Type B pancreatic cell (in vitro differentiated cells): ENCODE data around the gene NTM. TPM values are rescaled to one million over a fixed set of nuclear protein-coding genes. Genes with fewer than 3 reads are reported as not detected.

Experiments
- DNase-seq: peaks from one replicate; pipeline ENCODE4 v3.0.0; 2021; ENCODE audit warnings: mixed read lengths; ENCODE audit not compliant: unreplicated experiment; ENCODE audit errors: extremely low spot score
- H3K27ac Mint-ChIP-seq: 2 replicates; pipeline ENCODE4 v1.8.0; 2021; ENCODE audit warnings: mild to moderate bottlenecking, mixed read lengths
- H3K27me3 Mint-ChIP-seq: 2 replicates; pipeline ENCODE4 v1.8.0; 2021; ENCODE audit warnings: mixed read lengths
- H3K36me3 Mint-ChIP-seq: 2 replicates; pipeline ENCODE4 v1.8.0; 2021; ENCODE audit warnings: mixed read lengths
- H3K4me1 Mint-ChIP-seq: one replicate; pipeline ENCODE4 v1.8.0; 2021; ENCODE audit warnings: mixed read lengths; ENCODE audit not compliant: unreplicated experiment
- H3K4me3 Mint-ChIP-seq: 2 replicates; pipeline ENCODE4 v1.8.0; 2021; ENCODE audit warnings: mild to moderate bottlenecking, mixed read lengths
- H3K9me3 Mint-ChIP-seq: 2 replicates; pipeline ENCODE4 v1.8.0; 2021; ENCODE audit warnings: mixed read lengths
- total RNA-seq: library from RNA; stranded (reverse); gene quantifications from 2 replicates; pipeline ENCODE4 v1.2.1, GENCODE V29; 2021; ENCODE audit warnings: low replicate concordance
- TF ChIP-seq, protein P1 (sequence below): fragments of 200-600 bp; sonication (generic); conservative IDR thresholded peaks from 2 replicates; pipeline ENCODE4 v1.5.0; 2021; ENCODE audit warnings: antibody characterized with exemption, mild to moderate bottlenecking

Gene NTM
- total RNA-seq, 1 donor from 2014 or later, result 19.2 TPM

DNA sequence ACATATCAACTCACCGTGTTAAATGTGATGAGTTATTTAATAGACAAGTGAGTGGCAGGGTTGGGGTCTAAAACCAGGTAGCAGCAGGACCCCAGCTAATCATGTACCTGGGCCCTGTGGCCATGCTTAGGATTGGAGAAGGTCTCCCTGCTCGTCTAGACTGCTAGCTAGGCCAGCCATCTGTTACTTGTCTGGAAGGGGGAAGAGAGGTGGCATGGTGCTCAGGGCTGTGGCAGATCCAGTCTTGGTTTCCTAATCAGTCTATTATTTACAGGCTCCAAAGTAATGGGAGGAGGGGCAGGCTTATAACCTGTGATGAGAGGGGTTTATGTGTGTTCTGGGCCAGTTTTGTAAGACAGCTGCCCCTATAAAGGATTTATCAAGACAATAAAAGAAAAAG lies 105.9 kb downstream of the NTM start:
- H3K9me3 Mint-ChIP-seq, result no peaks in the 10 kb centered on the region

DNA sequence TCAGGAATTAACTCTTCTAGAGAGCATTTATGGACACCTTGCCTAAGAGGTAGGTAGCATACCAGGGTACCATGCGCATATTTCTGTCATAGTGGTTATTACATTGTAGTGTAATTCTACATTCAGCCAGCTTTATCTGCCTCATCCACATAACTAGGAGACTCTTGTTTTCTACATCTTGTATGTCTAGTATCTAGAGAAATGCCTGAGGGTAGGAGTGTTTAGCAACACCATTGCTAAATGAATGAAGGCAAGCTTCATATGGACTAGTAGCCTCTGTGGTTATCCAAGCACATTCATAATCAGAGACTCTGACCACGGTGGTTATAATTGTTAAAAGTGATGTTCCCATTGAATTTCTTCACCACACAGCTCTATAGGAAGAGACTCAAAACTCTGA lies 107.9 kb downstream of the NTM start:
- no peaks in the 10 kb centered on the region for H3K36me3 Mint-ChIP-seq
- peaks cover 21% of the 10 kb centered on the region for H3K4me1 Mint-ChIP-seq
- no peak for DNase-seq
- H3K27ac Mint-ChIP-seq, result no peak overlapping the region
- no peaks in the 10 kb centered on the region for H3K9me3 Mint-ChIP-seq
- peaks cover 32% of the 10 kb centered on the region for H3K27me3 Mint-ChIP-seq
- no peak overlapping the region for H3K4me3 Mint-ChIP-seq
- TF ChIP-seq, protein P1, sequence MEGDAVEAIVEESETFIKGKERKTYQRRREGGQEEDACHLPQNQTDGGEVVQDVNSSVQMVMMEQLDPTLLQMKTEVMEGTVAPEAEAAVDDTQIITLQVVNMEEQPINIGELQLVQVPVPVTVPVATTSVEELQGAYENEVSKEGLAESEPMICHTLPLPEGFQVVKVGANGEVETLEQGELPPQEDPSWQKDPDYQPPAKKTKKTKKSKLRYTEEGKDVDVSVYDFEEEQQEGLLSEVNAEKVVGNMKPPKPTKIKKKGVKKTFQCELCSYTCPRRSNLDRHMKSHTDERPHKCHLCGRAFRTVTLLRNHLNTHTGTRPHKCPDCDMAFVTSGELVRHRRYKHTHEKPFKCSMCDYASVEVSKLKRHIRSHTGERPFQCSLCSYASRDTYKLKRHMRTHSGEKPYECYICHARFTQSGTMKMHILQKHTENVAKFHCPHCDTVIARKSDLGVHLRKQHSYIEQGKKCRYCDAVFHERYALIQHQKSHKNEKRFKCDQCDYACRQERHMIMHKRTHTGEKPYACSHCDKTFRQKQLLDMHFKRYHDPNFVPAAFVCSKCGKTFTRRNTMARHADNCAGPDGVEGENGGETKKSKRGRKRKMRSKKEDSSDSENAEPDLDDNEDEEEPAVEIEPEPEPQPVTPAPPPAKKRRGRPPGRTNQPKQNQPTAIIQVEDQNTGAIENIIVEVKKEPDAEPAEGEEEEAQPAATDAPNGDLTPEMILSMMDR, result no peak

More for the DNA sequence above, 105.9 kb downstream of the NTM start:
- no peak for DNase-seq
- no peaks in the 10 kb centered on the region for H3K36me3 Mint-ChIP-seq
- no peak overlapping the region for H3K4me3 Mint-ChIP-seq
- H3K4me1 Mint-ChIP-seq, result peaks cover 16% of the 10 kb centered on the region
- no peak overlapping the region for H3K27ac Mint-ChIP-seq
- peaks cover 31% of the 10 kb centered on the region for H3K27me3 Mint-ChIP-seq
- TF ChIP-seq, protein P1, result no peak

DNA sequence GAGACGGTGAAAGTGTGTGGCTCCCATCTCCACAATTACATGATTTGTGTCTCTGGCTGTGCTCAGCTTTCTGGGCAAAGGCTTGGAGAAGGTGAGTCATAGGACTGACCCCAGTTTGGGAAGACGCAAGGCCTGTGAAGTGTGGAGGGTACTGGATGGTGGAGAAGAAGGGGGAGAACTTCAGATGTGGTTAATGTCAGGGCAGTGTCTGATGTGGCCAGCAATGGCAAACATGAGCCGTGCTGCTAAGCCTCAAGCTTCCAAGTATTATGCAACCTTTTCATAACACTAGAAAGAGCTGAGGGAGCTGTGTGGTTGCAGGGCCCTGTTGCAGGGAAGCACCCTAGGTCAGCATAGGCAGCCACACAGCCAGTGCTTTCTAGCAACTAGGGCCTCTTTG lies 110.9 kb downstream of the NTM start:
- no peak overlapping the region for H3K4me3 Mint-ChIP-seq
- H3K9me3 Mint-ChIP-seq, result no peaks in the 10 kb centered on the region
- TF ChIP-seq, protein P1, result no peak
- H3K27me3 Mint-ChIP-seq, result peaks cover 31% of the 10 kb centered on the region
- H3K36me3 Mint-ChIP-seq, result no peaks in the 10 kb centered on the region
- DNase-seq, result no peak
- peaks cover 21% of the 10 kb centered on the region for H3K4me1 Mint-ChIP-seq
- no peak overlapping the region for H3K27ac Mint-ChIP-seq

DNA sequence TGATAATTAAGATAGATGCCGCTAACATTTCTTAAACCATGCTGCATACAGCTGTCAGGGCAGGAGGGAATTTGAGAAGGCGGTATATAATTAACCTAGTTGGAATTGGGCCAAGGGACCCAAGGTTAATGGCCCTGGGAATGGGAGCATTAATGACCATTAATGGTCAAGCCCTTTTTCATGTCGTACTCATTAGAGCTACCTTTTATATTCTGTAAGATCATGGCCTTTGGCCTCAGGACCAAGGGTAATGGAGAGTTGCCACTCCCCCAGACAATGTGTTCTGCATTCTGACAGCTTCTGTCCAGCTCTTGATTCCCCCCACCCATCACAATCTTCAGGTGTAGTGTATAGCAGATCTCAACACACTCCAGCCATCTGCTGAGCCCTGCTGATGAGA lies 111.6 kb downstream of the NTM start:
- TF ChIP-seq, protein P1, result no peak
- Mint-ChIP-seq H3K27ac (no peak overlapping the region), H3K36me3 (no peaks in the 10 kb centered on the region), H3K4me1 (peaks cover 21% of the 10 kb centered on the region), H3K4me3 (no peak overlapping the region), H3K9me3 (no peaks in the 10 kb centered on the region), H3K27me3 (peaks cover 35% of the 10 kb centered on the region)
- no peak for DNase-seq

DNA sequence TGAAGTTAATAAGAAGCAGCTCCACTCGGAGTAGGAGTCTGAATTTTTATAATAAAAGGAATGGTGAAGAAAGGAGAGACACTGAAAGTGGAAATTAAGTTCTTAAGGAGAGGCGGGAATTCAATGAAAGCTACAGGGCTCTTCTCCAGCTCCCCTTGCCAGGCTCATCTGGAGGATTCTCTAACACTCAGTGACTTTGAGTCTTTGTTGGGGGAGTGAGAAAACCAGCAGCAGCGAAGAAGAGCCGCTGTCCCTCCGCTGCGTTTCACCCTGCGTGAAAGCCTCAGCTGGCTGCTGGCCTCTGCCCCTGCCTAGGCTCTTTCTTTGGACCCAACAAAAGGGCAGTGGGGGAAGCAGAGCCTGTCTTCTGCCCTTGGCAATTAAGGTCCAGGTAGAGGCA lies 113.0 kb downstream of the NTM start:
- H3K27ac Mint-ChIP-seq, result no peak overlapping the region
- no peak overlapping the region for H3K4me3 Mint-ChIP-seq
- TF ChIP-seq, protein P1, result no peak
- no peaks in the 10 kb centered on the region for H3K36me3 Mint-ChIP-seq
- peaks cover 21% of the 10 kb centered on the region for H3K4me1 Mint-ChIP-seq
- H3K27me3 Mint-ChIP-seq, result peaks cover 26% of the 10 kb centered on the region
- no peaks in the 10 kb centered on the region for H3K9me3 Mint-ChIP-seq
- DNase-seq, result no peak

DNA sequence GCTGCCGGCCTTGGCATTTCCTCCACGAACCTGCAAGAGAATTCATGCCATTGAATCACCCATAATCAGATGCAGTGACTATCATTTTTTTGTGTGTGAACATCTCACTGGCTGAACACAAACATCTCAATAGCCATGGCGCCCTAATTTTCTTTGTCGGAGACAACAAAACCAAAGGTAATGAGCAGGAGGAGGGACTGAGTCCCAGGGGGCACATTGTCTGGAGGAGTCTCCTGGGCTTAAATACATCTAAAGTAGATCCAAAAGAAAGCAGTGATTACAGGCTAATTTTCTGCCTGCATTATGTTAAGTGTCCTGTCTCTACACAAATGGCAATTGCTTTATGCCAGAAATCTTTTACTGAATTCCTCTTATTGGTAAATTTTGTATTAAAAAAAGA lies 113.5 kb downstream of the NTM start:
- Mint-ChIP-seq H3K9me3 (no peaks in the 10 kb centered on the region), H3K27ac (no peak overlapping the region), H3K27me3 (peaks cover 26% of the 10 kb centered on the region), H3K4me1 (peaks cover 21% of the 10 kb centered on the region), H3K36me3 (no peaks in the 10 kb centered on the region), H3K4me3 (no peak overlapping the region)
- TF ChIP-seq, protein P1, result no peak
- DNase-seq, result no peak
